HEK293 (cell line): Measurements from ENCODE around the gene PRSS50.

Source experiments
- CTCF ChIA-PET: fragments of 350-600 bp; formaldehyde crosslinking; extraction: SDS; loops from one replicate; lab custom pipeline; 2021; ENCODE audit warnings: antibody characterized with exemption; lab: Yijun Ruan, JAX
- POLR2A ChIA-PET: fragments of 300-600 bp; formaldehyde crosslinking; extraction: SDS; loops from one replicate; lab custom pipeline; 2020; ENCODE audit warnings: antibody characterized with exemption, inconsistent platforms; lab: Yijun Ruan, JAX
- H3K27ac ChIP-seq: fragments of 200-500 bp; sonication (Bioruptor generic); 2 replicates; pipeline ENCODE4 v1.5.1; 2014; ENCODE audit warnings: low read depth, low read length, control low read depth, inconsistent platforms; ENCODE audit errors: extremely low read depth
- H3K36me3 ChIP-seq, 2 experiments: fragments of 200-500 bp in 1 of 2; sonication (Bioruptor generic) in 1 of 2; 1 replicate in 1 of 2; 2 replicates in 1 of 2; pipeline ENCODE4 v1.5.1; 2014 to 2017; ENCODE audit warnings: inconsistent platforms in 2 of 2, low read length in 2 of 2; ENCODE audit not compliant: control insufficient read depth in 2 of 2, insufficient read depth in 1 of 2
- H3K4me1 ChIP-seq: fragments of 200-500 bp; sonication (Bioruptor generic); 2 replicates; pipeline ENCODE4 v1.5.1; 2014; ENCODE audit warnings: mild to moderate bottlenecking, low read length, inconsistent platforms; ENCODE audit not compliant: control insufficient read depth, insufficient read depth
- H3K4me3 ChIP-seq: 2 replicates; pipeline ENCODE4 v1.5.1; 2011; ENCODE audit warnings: low read depth, mild to moderate bottlenecking, control low read depth, low read length, moderate library complexity
- H3K9me3 ChIP-seq: fragments of 200-500 bp; sonication (Bioruptor generic); 2 replicates; pipeline ENCODE4 v1.5.1; 2014; ENCODE audit warnings: low read depth, low read length, inconsistent platforms; ENCODE audit not compliant: control insufficient read depth, insufficient read depth
- KLF8 ChIP-seq: fragments of 450-650 bp; formaldehyde crosslinking; IDR thresholded peaks from 2 replicates; pipeline ENCODE4 v1.5.1; 2016; ENCODE audit warnings: missing biosample characterization, missing genetic modification characterization
- MYNN ChIP-seq: fragments of 450-650 bp; formaldehyde crosslinking; IDR thresholded peaks from 2 replicates; pipeline ENCODE4 v1.5.1; 2016; ENCODE audit warnings: missing biosample characterization, missing genetic modification characterization, borderline replicate concordance
- OSR2 ChIP-seq: fragments of 450-650 bp; formaldehyde crosslinking; IDR thresholded peaks from 2 replicates; pipeline ENCODE4 v1.5.1; 2016; ENCODE audit warnings: missing biosample characterization, missing genetic modification characterization
- PRDM1 ChIP-seq: fragments of 450-650 bp; formaldehyde crosslinking; IDR thresholded peaks from 2 replicates; pipeline ENCODE4; 2016; ENCODE audit warnings: missing biosample characterization, missing genetic modification characterization
- PRDM4 ChIP-seq: fragments of 450-650 bp; formaldehyde crosslinking; IDR thresholded peaks from 2 replicates; pipeline ENCODE4 v1.5.1; 2017; ENCODE audit warnings: missing biosample characterization, missing genetic modification characterization
- RBAK ChIP-seq: fragments of 450-650 bp; formaldehyde crosslinking; IDR thresholded peaks from 2 replicates; pipeline ENCODE4 v1.5.1; 2016; ENCODE audit warnings: missing biosample characterization, missing genetic modification characterization
- SALL2 ChIP-seq: fragments of 450-650 bp; formaldehyde crosslinking; IDR thresholded peaks from 2 replicates; pipeline ENCODE4 v1.5.0; 2017; ENCODE audit warnings: missing biosample characterization, mild to moderate bottlenecking, missing genetic modification characterization, borderline replicate concordance
- SCRT2 ChIP-seq: fragments of 450-650 bp; formaldehyde crosslinking; IDR thresholded peaks from 2 replicates; pipeline ENCODE4 v1.5.1; 2016; ENCODE audit warnings: missing biosample characterization, missing genetic modification characterization
- SP3 ChIP-seq: fragments of 450-650 bp; formaldehyde crosslinking; IDR thresholded peaks from 2 replicates; pipeline ENCODE4 v1.5.1; 2016; ENCODE audit warnings: missing biosample characterization, missing genetic modification characterization
- ZBTB6 ChIP-seq: fragments of 450-650 bp; formaldehyde crosslinking; IDR thresholded peaks from 2 replicates; pipeline ENCODE4 v1.5.1; 2017; ENCODE audit warnings: missing biosample characterization, missing genetic modification characterization
- ZIC2 ChIP-seq: fragments of 450-650 bp; formaldehyde crosslinking; IDR thresholded peaks from 2 replicates; pipeline ENCODE4 v1.5.1; 2016; ENCODE audit warnings: missing biosample characterization, missing genetic modification characterization
- ZNF394 ChIP-seq: fragments of 450-650 bp; formaldehyde crosslinking; IDR thresholded peaks from 2 replicates; pipeline ENCODE4 v1.5.1; 2016; ENCODE audit warnings: missing biosample characterization, missing genetic modification characterization, mild to moderate bottlenecking, moderate library complexity, borderline replicate concordance
- ZNF549 ChIP-seq: fragments of 450-650 bp; IDR thresholded peaks from 2 replicates; pipeline ENCODE4 v1.5.1; 2018; ENCODE audit warnings: missing biosample characterization, missing genetic modification characterization, mild to moderate bottlenecking, inconsistent platforms, moderate library complexity
- ZNF561 ChIP-seq: fragments of 450-650 bp; IDR thresholded peaks from 2 replicates; pipeline ENCODE4 v1.5.1; 2018; ENCODE audit warnings: missing biosample characterization, missing genetic modification characterization, borderline replicate concordance
- ZNF626 ChIP-seq: fragments of 450-650 bp; sonication (Bioruptor Pico); formaldehyde crosslinking; IDR thresholded peaks from 2 replicates; pipeline ENCODE4 v1.5.1; 2018; ENCODE audit warnings: missing biosample characterization, missing genetic modification characterization, inconsistent platforms
- ZNF660 ChIP-seq: fragments of 450-650 bp; IDR thresholded peaks from 2 replicates; pipeline ENCODE4 v1.5.1; 2018; ENCODE audit warnings: missing biosample characterization, mild to moderate bottlenecking, missing genetic modification characterization
- ZNF692 ChIP-seq: fragments of 450-650 bp; formaldehyde crosslinking; IDR thresholded peaks from 2 replicates; pipeline ENCODE4 v1.5.1; 2016; ENCODE audit warnings: missing biosample characterization, missing genetic modification characterization
- TF ChIP-seq, protein P1 (sequence below): fragments of 450-650 bp; formaldehyde crosslinking; conservative IDR thresholded peaks from 2 replicates; pipeline ENCODE4 v1.5.1; 2016; ENCODE audit warnings: low read depth, missing biosample characterization, missing genetic modification characterization
- TF ChIP-seq, protein P2 (sequence below): sonication (generic); formaldehyde crosslinking; IDR thresholded peaks from 2 replicates; pipeline ENCODE4 v1.8.1; 2022; ENCODE audit warnings: mild to moderate bottlenecking, moderate library complexity, missing genetic modification reagents
- TF ChIP-seq, protein P3 (sequence below): fragments of 450-650 bp; formaldehyde crosslinking; IDR thresholded peaks from 2 replicates; pipeline ENCODE4 v1.5.1; 2016; ENCODE audit warnings: missing biosample characterization, missing genetic modification characterization, low read depth

Gene PRSS50

GRCh38 chr3:46667657-46668056, 50.0 kb downstream of the PRSS50 start (continued):
- TF ChIP-seq, protein P1, sequence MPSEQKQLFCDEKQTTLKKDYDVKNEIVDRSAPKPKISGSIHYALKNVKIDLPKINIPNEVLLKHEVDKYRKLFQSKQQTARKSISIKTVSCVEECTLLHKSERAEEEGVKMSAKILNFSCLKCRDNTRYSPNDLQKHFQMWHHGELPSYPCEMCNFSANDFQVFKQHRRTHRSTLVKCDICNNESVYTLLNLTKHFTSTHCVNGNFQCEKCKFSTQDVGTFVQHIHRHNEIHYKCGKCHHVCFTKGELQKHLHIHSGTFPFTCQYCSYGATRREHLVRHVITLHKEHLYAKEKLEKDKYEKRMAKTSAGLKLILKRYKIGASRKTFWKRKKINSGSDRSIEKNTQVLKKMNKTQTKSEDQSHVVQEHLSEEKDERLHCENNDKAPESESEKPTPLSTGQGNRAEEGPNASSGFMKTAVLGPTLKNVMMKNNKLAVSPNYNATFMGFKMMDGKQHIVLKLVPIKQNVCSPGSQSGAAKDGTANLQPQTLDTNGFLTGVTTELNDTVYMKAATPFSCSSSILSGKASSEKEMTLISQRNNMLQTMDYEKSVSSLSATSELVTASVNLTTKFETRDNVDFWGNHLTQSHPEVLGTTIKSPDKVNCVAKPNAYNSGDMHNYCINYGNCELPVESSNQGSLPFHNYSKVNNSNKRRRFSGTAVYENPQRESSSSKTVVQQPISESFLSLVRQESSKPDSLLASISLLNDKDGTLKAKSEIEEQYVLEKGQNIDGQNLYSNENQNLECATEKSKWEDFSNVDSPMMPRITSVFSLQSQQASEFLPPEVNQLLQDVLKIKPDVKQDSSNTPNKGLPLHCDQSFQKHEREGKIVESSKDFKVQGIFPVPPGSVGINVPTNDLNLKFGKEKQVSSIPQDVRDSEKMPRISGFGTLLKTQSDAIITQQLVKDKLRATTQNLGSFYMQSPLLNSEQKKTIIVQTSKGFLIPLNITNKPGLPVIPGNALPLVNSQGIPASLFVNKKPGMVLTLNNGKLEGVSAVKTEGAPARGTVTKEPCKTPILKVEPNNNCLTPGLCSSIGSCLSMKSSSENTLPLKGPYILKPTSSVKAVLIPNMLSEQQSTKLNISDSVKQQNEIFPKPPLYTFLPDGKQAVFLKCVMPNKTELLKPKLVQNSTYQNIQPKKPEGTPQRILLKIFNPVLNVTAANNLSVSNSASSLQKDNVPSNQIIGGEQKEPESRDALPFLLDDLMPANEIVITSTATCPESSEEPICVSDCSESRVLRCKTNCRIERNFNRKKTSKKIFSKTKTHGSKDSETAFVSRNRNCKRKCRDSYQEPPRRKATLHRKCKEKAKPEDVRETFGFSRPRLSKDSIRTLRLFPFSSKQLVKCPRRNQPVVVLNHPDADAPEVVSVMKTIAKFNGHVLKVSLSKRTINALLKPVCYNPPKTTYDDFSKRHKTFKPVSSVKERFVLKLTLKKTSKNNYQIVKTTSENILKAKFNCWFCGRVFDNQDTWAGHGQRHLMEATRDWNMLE (tag by site-specific recombination) = no peak
- no peak for TF ChIP-seq MYNN (tag by site-specific recombination)
- no peak for TF ChIP-seq ZNF660 (tag by site-specific recombination)
- TF ChIP-seq, all 188 proteins: peak for 0

GRCh38 chr3:46667061-46667621, 50.5 kb downstream of the PRSS50 start:
- TF ChIP-seq ZBTB6 (tag by site-specific recombination) = no peak
- no peak for TF ChIP-seq PRDM1 (tag by site-specific recombination)
- TF ChIP-seq ZNF692 = no peak
- TF ChIP-seq, protein P2, sequence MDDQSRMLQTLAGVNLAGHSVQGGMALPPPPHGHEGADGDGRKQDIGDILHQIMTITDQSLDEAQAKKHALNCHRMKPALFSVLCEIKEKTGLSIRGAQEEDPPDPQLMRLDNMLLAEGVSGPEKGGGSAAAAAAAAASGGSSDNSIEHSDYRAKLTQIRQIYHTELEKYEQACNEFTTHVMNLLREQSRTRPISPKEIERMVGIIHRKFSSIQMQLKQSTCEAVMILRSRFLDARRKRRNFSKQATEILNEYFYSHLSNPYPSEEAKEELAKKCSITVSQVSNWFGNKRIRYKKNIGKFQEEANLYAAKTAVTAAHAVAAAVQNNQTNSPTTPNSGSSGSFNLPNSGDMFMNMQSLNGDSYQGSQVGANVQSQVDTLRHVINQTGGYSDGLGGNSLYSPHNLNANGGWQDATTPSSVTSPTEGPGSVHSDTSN (CRISPR knock-in tag) = no peak
- peak; percentile 29; the same call in 1 of the 2 replicates for TF ChIP-seq ZIC2
- TF ChIP-seq PRDM4 (tag by site-specific recombination) = no peak
- TF ChIP-seq SCRT2 (tag by site-specific recombination) = no peak
- no peaks in the 10 kb centered on the region for H3K36me3 ChIP-seq
- no peaks in the 10 kb centered on the region; the same call in 1 of the 2 replicates for H3K4me1 ChIP-seq
- no peak overlapping the region for H3K4me3 ChIP-seq
- no peak overlapping the region for H3K27ac ChIP-seq
- no peaks in the 10 kb centered on the region for H3K9me3 ChIP-seq
- POLR2A ChIA-PET = no interaction called here
- CTCF ChIA-PET = interaction anchor here (0.7 kb wide), 1 partner anchor 277 kb away, joined by 3 read pairs; no protein-coding TSS in a partner anchor

DNA sequence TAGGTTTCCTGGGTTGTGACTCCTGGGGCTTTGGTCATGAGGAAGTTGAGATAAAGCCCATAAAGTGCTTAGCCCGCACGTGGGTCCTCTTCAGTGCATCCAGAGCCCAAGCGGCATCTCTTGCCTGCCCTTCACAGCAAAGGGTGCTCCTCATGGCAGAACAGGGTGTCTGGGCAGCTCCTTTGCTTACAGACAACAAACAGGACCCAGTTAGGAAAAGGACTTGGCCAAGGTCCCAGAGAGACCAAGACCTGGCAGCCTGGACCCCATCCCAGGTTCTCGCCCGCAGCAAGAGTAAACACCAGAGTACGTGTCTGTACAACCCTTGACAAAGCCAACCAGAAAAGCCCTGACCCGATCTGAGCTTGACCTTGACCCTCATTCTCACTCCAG, 51.2 kb downstream of the PRSS50 start:
- POLR2A ChIA-PET = no interaction called here
- H3K4me3 ChIP-seq = no peak overlapping the region
- no peaks in the 10 kb centered on the region for H3K9me3 ChIP-seq
- H3K4me1 ChIP-seq = no peaks in the 10 kb centered on the region; the same call in 1 of the 2 replicates
- CTCF ChIA-PET = interaction anchor here (0.7 kb wide), 1 partner anchor 278 kb away, joined by 3 read pairs; no protein-coding TSS in a partner anchor
- no peak overlapping the region for H3K27ac ChIP-seq
- no peaks in the 10 kb centered on the region for H3K36me3 ChIP-seq
- TF ChIP-seq ZNF549 (tag by site-specific recombination) = no peak
- no peak for TF ChIP-seq RBAK (tag by site-specific recombination)
- no peak for TF ChIP-seq ZNF561
- TF ChIP-seq OSR2 (tag by site-specific recombination) = no peak
- no peak for TF ChIP-seq ZNF626 (tag by site-specific recombination)
- TF ChIP-seq, protein P3, sequence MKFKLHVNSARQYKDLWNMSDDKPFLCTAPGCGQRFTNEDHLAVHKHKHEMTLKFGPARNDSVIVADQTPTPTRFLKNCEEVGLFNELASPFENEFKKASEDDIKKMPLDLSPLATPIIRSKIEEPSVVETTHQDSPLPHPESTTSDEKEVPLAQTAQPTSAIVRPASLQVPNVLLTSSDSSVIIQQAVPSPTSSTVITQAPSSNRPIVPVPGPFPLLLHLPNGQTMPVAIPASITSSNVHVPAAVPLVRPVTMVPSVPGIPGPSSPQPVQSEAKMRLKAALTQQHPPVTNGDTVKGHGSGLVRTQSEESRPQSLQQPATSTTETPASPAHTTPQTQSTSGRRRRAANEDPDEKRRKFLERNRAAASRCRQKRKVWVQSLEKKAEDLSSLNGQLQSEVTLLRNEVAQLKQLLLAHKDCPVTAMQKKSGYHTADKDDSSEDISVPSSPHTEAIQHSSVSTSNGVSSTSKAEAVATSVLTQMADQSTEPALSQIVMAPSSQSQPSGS (tag by site-specific recombination) = no peak
- no peak for TF ChIP-seq SALL2 (tag by site-specific recombination)
- TF ChIP-seq ZNF394 (tag by site-specific recombination) = no peak
- TF ChIP-seq KLF8 (tag by site-specific recombination) = no peak
- no peak for TF ChIP-seq SP3 (tag by site-specific recombination)
